Measurements from ENCODE around the gene NACC2.

- TF ChIP-seq, protein P1, sequence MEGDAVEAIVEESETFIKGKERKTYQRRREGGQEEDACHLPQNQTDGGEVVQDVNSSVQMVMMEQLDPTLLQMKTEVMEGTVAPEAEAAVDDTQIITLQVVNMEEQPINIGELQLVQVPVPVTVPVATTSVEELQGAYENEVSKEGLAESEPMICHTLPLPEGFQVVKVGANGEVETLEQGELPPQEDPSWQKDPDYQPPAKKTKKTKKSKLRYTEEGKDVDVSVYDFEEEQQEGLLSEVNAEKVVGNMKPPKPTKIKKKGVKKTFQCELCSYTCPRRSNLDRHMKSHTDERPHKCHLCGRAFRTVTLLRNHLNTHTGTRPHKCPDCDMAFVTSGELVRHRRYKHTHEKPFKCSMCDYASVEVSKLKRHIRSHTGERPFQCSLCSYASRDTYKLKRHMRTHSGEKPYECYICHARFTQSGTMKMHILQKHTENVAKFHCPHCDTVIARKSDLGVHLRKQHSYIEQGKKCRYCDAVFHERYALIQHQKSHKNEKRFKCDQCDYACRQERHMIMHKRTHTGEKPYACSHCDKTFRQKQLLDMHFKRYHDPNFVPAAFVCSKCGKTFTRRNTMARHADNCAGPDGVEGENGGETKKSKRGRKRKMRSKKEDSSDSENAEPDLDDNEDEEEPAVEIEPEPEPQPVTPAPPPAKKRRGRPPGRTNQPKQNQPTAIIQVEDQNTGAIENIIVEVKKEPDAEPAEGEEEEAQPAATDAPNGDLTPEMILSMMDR (IDR thresholded peaks at IDR 0.05 in 4 of 5, conservative IDR thresholded peaks at IDR 0.05 in 1 of 5), result no peak
- no peak for TF ChIP-seq POLR2A (IDR thresholded peaks at IDR 0.05)
These were observed 88.9 kb downstream of the NACC2 start for GRCh38 chr9:136006169-136006568.

All from gastrocnemius medialis (tissue), 4 donors.